Mesothelial cell of epicardium (in vitro differentiated cells): ENCODE data around the gene PLEKHN1. TPM values are rescaled to one million over a fixed set of nuclear protein-coding genes. Genes with fewer than 3 reads are reported as not detected.

ENCODE experiments used
- DNase-seq, 2 experiments: peaks; one replicate each; pipeline ENCODE4 v3.0.0; 2021; ENCODE audit warnings: low spot score in 2 of 2; ENCODE audit not compliant: unreplicated experiment in 2 of 2
- H3K27ac Mint-ChIP-seq: 2 replicates; pipeline ENCODE4 v1.8.0; 2021; ENCODE audit warnings: mixed read lengths
- H3K27me3 Mint-ChIP-seq: 2 replicates; pipeline ENCODE4 v1.8.0; 2021; ENCODE audit warnings: low read depth, mixed read lengths
- H3K36me3 Mint-ChIP-seq: 2 replicates; pipeline ENCODE4 v1.8.0; 2021; ENCODE audit warnings: mixed read lengths
- H3K4me1 Mint-ChIP-seq: 2 replicates; pipeline ENCODE4 v1.8.0; 2021; ENCODE audit warnings: mixed read lengths
- H3K4me3 Mint-ChIP-seq: 2 replicates; pipeline ENCODE4 v1.8.0; 2021; ENCODE audit warnings: mild to moderate bottlenecking, moderate library complexity, mixed read lengths
- H3K9me3 Mint-ChIP-seq: 2 replicates; pipeline ENCODE4 v1.8.0; 2021; ENCODE audit warnings: mixed read lengths
- CTCF ChIP-seq: fragments of 200-600 bp; sonication (generic); IDR thresholded peaks from one replicate; pipeline ENCODE4 v1.5.0; 2021; ENCODE audit warnings: antibody characterized with exemption; ENCODE audit not compliant: unreplicated experiment
- total RNA-seq: library from RNA; stranded (reverse); gene quantifications from 3 replicates; pipeline ENCODE4 v1.2.1, GENCODE V29; 2021

The PLEKHN1 gene
- total RNA-seq, 1 donor from 2014 or later: 34.4 TPM

GRCh38 chr1:928825-929661 lies 37.2 kb upstream of the PLEKHN1 start:
- peaks cover 55% of the 10 kb centered on the region for H3K4me1 Mint-ChIP-seq
- H3K4me3 Mint-ChIP-seq: no peak overlapping the region
- no peak overlapping the region for H3K27ac Mint-ChIP-seq
- peaks cover 9% of the 10 kb centered on the region for H3K36me3 Mint-ChIP-seq
- no peak for TF ChIP-seq CTCF
- no peaks in the 10 kb centered on the region for H3K9me3 Mint-ChIP-seq
- H3K27me3 Mint-ChIP-seq: no peaks in the 10 kb centered on the region
- DNase-seq: no peak

GRCh38 chr1:929712-930632 lies 36.3 kb upstream of the PLEKHN1 start:
- DNase-seq: no peak
- peaks cover 9% of the 10 kb centered on the region for H3K36me3 Mint-ChIP-seq
- peaks cover 57% of the 10 kb centered on the region for H3K4me1 Mint-ChIP-seq
- no peak overlapping the region for H3K4me3 Mint-ChIP-seq
- H3K27me3 Mint-ChIP-seq: no peaks in the 10 kb centered on the region
- TF ChIP-seq CTCF: no peak
- H3K27ac Mint-ChIP-seq: no peak overlapping the region
- no peaks in the 10 kb centered on the region for H3K9me3 Mint-ChIP-seq

GRCh38 chr1:930633-931138 lies 35.6 kb upstream of the PLEKHN1 start:
- Mint-ChIP-seq H3K27ac (no peak overlapping the region), H3K27me3 (no peaks in the 10 kb centered on the region), H3K9me3 (no peaks in the 10 kb centered on the region), H3K4me3 (no peak overlapping the region), H3K4me1 (peaks cover 64% of the 10 kb centered on the region), H3K36me3 (peaks cover 9% of the 10 kb centered on the region)
- TF ChIP-seq CTCF: no peak
- no peak for DNase-seq

GRCh38 chr1:931380-932172 lies 34.7 kb upstream of the PLEKHN1 start:
- no peak for DNase-seq
- Mint-ChIP-seq H3K27me3 (no peaks in the 10 kb centered on the region), H3K4me3 (peak overlapping the region; percentile 29)

More at GRCh38 chr1:931380-932172, 34.7 kb upstream of the PLEKHN1 start:
- TF ChIP-seq CTCF: no peak
- Mint-ChIP-seq H3K27ac (no peak overlapping the region), H3K36me3 (peaks cover 9% of the 10 kb centered on the region), H3K4me1 (peaks cover 62% of the 10 kb centered on the region), H3K9me3 (no peaks in the 10 kb centered on the region)
